HepG2 (cell line): ENCODE data around the gene C11orf68. TPM values are rescaled to one million over a fixed set of nuclear protein-coding genes. Genes with fewer than 3 reads are reported as not detected.

ENCODE experiments used
- AHDC1 ChIP-seq: sonication (generic); formaldehyde crosslinking; IDR thresholded peaks from 2 replicates; pipeline ENCODE4 v1.5.1; 2020; ENCODE audit warnings: mild to moderate bottlenecking, missing genetic modification reagents, borderline replicate concordance
- BHLHE40 ChIP-seq: IDR thresholded peaks from 2 replicates; pipeline ENCODE4 v1.6.1; 2011; ENCODE audit warnings: low read length, improper control_type of control experiment
- CENPT ChIP-seq: sonication (generic); formaldehyde crosslinking; IDR thresholded peaks from 2 replicates; pipeline ENCODE4 v1.8.0; 2022; ENCODE audit warnings: low read depth, mild to moderate bottlenecking, moderate library complexity, missing genetic modification reagents
- CENPX ChIP-seq: sonication (generic); formaldehyde crosslinking; IDR thresholded peaks from 2 replicates; pipeline ENCODE4 v1.9.0; 2021; ENCODE audit warnings: mild to moderate bottlenecking, missing genetic modification reagents, moderate library complexity
- E2F1 ChIP-seq: sonication (generic); formaldehyde crosslinking; IDR thresholded peaks from 2 replicates; pipeline ENCODE4 v1.5.0; 2020; ENCODE audit warnings: missing genetic modification reagents
- FOXO1 ChIP-seq: sonication (generic); formaldehyde crosslinking; IDR thresholded peaks from 2 replicates; pipeline ENCODE4 v1.4.0; 2020; ENCODE audit warnings: missing genetic modification reagents
- HMGA1 ChIP-seq: sonication (generic); formaldehyde crosslinking; conservative IDR thresholded peaks from 2 replicates; pipeline ENCODE4 v1.4.0; 2020; ENCODE audit warnings: missing genetic modification reagents
- HNRNPLL ChIP-seq: fragments of 200-400 bp; formaldehyde crosslinking; IDR thresholded peaks from 2 replicates; pipeline ENCODE4 v1.6.1; 2017; ENCODE audit warnings: mild to moderate bottlenecking, low read depth, low read length; ENCODE audit not compliant: poor library complexity, severe bottlenecking
- IRX3 ChIP-seq: sonication (generic); formaldehyde crosslinking; IDR thresholded peaks from 2 replicates; pipeline ENCODE4 v1.8.1; 2023; ENCODE audit warnings: mild to moderate bottlenecking, low read depth, missing genetic modification reagents, borderline replicate concordance
- MTA3 ChIP-seq: sonication (generic); formaldehyde crosslinking; IDR thresholded peaks from 2 replicates; pipeline ENCODE4 v1.4.0; 2020; ENCODE audit warnings: missing genetic modification reagents
- MYNN ChIP-seq: sonication (generic); formaldehyde crosslinking; IDR thresholded peaks from 2 replicates; pipeline ENCODE4 v1.4.0; 2020; ENCODE audit warnings: mild to moderate bottlenecking, low read depth, missing genetic modification reagents
- NFE2L1 ChIP-seq: sonication (generic); formaldehyde crosslinking; IDR thresholded peaks from 2 replicates; pipeline ENCODE4 v1.4.0; 2020; ENCODE audit warnings: missing genetic modification reagents, mild to moderate bottlenecking, borderline replicate concordance
- PAX8 ChIP-seq: sonication (generic); formaldehyde crosslinking; IDR thresholded peaks from 2 replicates; pipeline ENCODE4 v1.8.0; 2022; ENCODE audit warnings: mild to moderate bottlenecking, missing genetic modification reagents, borderline replicate concordance
- RAD51 ChIP-seq: fragments of 450-650 bp; IDR thresholded peaks from 2 replicates; pipeline ENCODE4 v1.6.1; 2016; ENCODE audit warnings: borderline replicate concordance
- RFXANK ChIP-seq: IDR thresholded peaks from 2 replicates; pipeline ENCODE4 v1.6.1; 2016
- ZNF143 ChIP-seq: sonication (generic); formaldehyde crosslinking; IDR thresholded peaks from 2 replicates; pipeline ENCODE4 v1.4.0; 2020; ENCODE audit warnings: missing genetic modification reagents
- ZNF225 ChIP-seq: sonication (generic); formaldehyde crosslinking; IDR thresholded peaks from 2 replicates; pipeline ENCODE4 v1.4.0; 2020; ENCODE audit warnings: mild to moderate bottlenecking, missing genetic modification reagents
- ZNF235 ChIP-seq: sonication (generic); formaldehyde crosslinking; IDR thresholded peaks from 2 replicates; pipeline ENCODE4 v1.8.1; 2023; ENCODE audit warnings: mild to moderate bottlenecking, missing genetic modification reagents, borderline replicate concordance
- ZNF556 ChIP-seq: sonication (generic); formaldehyde crosslinking; IDR thresholded peaks from 2 replicates; pipeline ENCODE4 v1.4.0; 2020; ENCODE audit warnings: mild to moderate bottlenecking, missing genetic modification reagents, borderline replicate concordance
- ZNF563 ChIP-seq: sonication (generic); formaldehyde crosslinking; IDR thresholded peaks from 2 replicates; pipeline ENCODE4 v1.8.0; 2022; ENCODE audit warnings: mild to moderate bottlenecking, moderate library complexity, missing genetic modification reagents
- ZNF598 ChIP-seq: sonication (generic); formaldehyde crosslinking; IDR thresholded peaks from 2 replicates; pipeline ENCODE4 v1.5.1; 2020; ENCODE audit warnings: mild to moderate bottlenecking, missing genetic modification reagents, borderline replicate concordance
- polyA plus RNA-seq, 8 experiments: library from polyadenylated mRNA; depleted of rRNA in 3 of 8; stranded (reverse) in 7 of 8; unstranded in 1 of 8; fragments of >200 nt; fragmentation: Illumina TruSeq in 4 of 8; extraction: Trizol in 4 of 8; gene quantifications; 2 replicates each; pipeline versions ENCODE4 v1.2.1 to v1.2.3, GENCODE V29; 2011 to 2016; ENCODE audit warnings: low read depth in 4 of 8, missing spikeins in 1 of 8, mixed read lengths in 1 of 8; ENCODE audit not compliant: insufficient read depth in 1 of 8
- total RNA-seq, 5 experiments: library from RNA; depleted of rRNA; stranded (reverse); fragments of >200 nt; fragmentation: Illumina TruSeq; extraction: Trizol; gene quantifications; 2 replicates each; pipeline ENCODE4 v1.2.3, GENCODE V29; 2016; ENCODE audit warnings: low read depth in 1 of 5
- TF ChIP-seq, protein P1 (sequence below): IDR thresholded peaks from 2 replicates; pipeline ENCODE4 v1.6.1; 2016

C11orf68 gene
- total and polyA plus RNA-seq, 2 of the 13 experiments (the other 11 are each of a cell fraction or from before 2014, with no cell fraction given): 8.4 to 28.3 TPM

GRCh38 chr11:65918211-65919140 is at the start of gene C11orf68 (continued):
- no peak for TF ChIP-seq BHLHE40
- no peak for TF ChIP-seq RAD51
- TF ChIP-seq HNRNPLL: peak; percentile 33
- no peak for TF ChIP-seq CENPT (CRISPR knock-in tag)
- no peak for TF ChIP-seq HMGA1 (CRISPR knock-in tag)
- TF ChIP-seq ZNF556 (CRISPR knock-in tag): no peak
- TF ChIP-seq FOXO1 (CRISPR knock-in tag): no peak
- no peak for TF ChIP-seq E2F1 (CRISPR knock-in tag)
- no peak for TF ChIP-seq ZNF598 (CRISPR knock-in tag)
- no peak for TF ChIP-seq RFXANK (CRISPR knock-in tag)
- no peak for TF ChIP-seq MTA3 (CRISPR knock-in tag)
- TF ChIP-seq, protein P1, sequence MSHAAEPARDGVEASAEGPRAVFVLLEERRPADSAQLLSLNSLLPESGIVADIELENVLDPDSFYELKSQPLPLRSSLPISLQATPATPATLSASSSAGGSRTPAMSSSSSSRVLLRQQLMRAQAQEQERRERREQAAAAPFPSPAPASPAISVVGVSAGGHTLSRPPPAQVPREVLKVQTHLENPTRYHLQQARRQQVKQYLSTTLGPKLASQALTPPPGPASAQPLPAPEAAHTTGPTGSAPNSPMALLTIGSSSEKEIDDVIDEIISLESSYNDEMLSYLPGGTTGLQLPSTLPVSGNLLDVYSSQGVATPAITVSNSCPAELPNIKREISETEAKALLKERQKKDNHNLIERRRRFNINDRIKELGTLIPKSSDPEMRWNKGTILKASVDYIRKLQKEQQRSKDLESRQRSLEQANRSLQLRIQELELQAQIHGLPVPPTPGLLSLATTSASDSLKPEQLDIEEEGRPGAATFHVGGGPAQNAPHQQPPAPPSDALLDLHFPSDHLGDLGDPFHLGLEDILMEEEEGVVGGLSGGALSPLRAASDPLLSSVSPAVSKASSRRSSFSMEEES: no peak
- no peak for TF ChIP-seq ZNF235 (CRISPR knock-in tag)
- no peak; the same call in 1 of the 2 replicates for TF ChIP-seq IRX3
- no peak for TF ChIP-seq NFE2L1
- TF ChIP-seq ZNF143 (CRISPR knock-in tag): no peak
- no peak for TF ChIP-seq AHDC1
- TF ChIP-seq PAX8: no peak
- no peak for TF ChIP-seq ZNF225 (CRISPR knock-in tag)
- TF ChIP-seq MYNN (CRISPR knock-in tag): no peak
- TF ChIP-seq CENPX (CRISPR knock-in tag): no peak
- TF ChIP-seq ZNF563: peak; percentile 17; the same call in 1 of the 2 replicates
